ENCODE measurements around the gene ZYG11A. TPM values are rescaled to one million over a fixed set of nuclear protein-coding genes. Genes with fewer than 3 reads are reported as not detected.

Gene ZYG11A
- total RNA-seq, 1 experiment from 2014 or later: 0.36 TPM

DNA sequence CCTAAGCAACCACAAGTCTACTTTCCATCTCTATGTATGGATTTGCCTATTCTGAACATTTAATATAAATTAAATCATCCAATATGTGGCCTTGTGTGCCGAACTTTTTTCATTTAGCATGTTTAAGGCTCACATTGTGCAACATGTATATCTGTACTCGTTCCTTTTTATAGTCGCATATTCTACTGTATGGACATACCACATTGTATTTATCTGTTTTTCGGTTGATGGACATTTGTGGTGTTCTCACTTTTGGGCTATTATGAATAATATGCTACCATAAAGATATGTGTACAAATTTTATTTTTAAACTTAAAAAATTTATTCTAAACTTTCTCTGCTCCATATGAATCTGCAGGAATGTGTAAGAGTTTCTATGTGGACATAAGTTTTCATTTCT lies 13.0 kb downstream of the ZYG11A start:
- Histone ChIP-seq H3K4me1 (ENCODE audit: control insufficient read depth, insufficient read depth, low read length) (no peaks in the 10 kb centered on the region), H3K27me3 (ENCODE audit: control insufficient read depth, insufficient read depth, low read length) (no peaks in the 10 kb centered on the region), H3K27ac (ENCODE audit: low read length) (no peak overlapping the region), H3K9me3 (ENCODE audit: control insufficient read depth, insufficient read depth, low read depth, low read length) (no peaks in the 10 kb centered on the region), H3K36me3 (ENCODE audit: control insufficient read depth, insufficient read depth, low read length) (no peaks in the 10 kb centered on the region), H3K4me3 (ENCODE audit: low read depth in 2 of 2, low read length in 2 of 2) (no peak overlapping the region)
- CTCF ChIA-PET: no interaction called here
- no TSS peak for BruUV-seq (replicated peaks)
- POLR2A ChIA-PET: no interaction called here
- in situ Hi-C loops (cut with HindIII; ENCODE audit: low pct_unique_long_range_greater_than_20kb, low sequenced_read_pairs): no loop called here
- TF ChIP-seq SIN3A (IDR thresholded peaks at IDR 0.05; ENCODE audit: borderline replicate concordance, insufficient read depth, low read depth, low read length) (no peak), POLR2AphosphoS5 (IDR thresholded peaks at IDR 0.05; ENCODE audit: low read depth, low read length) (no peak)
- intact Hi-C loops (cut with micrococcal nuclease; ENCODE audit: unreplicated experiment): no loop called here
- no peak for ATAC-seq
- no peak for DNase-seq (ENCODE audit: low read depth, low spot score)

DNA sequence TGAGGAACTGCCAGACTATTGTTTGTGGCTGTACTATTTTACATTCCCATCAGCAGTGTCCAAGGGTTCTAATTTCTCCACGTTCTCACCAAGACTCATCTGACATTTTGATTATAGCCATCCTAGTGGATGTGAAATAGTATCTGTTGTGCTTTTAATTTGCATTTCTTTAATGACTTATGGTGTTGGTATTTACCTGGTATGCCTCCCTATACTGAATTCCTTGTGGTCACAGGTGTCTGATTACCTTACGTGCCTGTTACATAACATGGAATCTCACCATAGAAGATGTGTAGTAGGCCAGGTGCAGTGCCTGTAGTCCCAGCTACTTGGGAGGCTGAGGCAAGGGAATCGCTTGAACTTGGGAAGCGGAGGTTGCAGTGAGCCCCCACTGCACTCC lies 13.5 kb downstream of the ZYG11A start:
- DNase-seq (ENCODE audit: low read depth, low spot score) (no peak), ATAC-seq (no peak)
- Histone ChIP-seq H3K4me1 (ENCODE audit: control insufficient read depth, insufficient read depth, low read length) (no peaks in the 10 kb centered on the region), H3K4me3 (ENCODE audit: low read depth in 2 of 2, low read length in 2 of 2) (no peak overlapping the region), H3K27ac (ENCODE audit: low read length) (no peak overlapping the region), H3K36me3 (ENCODE audit: control insufficient read depth, insufficient read depth, low read length) (no peaks in the 10 kb centered on the region), H3K9me3 (ENCODE audit: control insufficient read depth, insufficient read depth, low read depth, low read length) (no peaks in the 10 kb centered on the region), H3K27me3 (ENCODE audit: control insufficient read depth, insufficient read depth, low read length) (no peaks in the 10 kb centered on the region)
- no peak for TF ChIP-seq TCF7L2 (IDR thresholded peaks at IDR 0.05; ENCODE audit: low read depth, low read length)
- TF ChIP-seq, protein P1, sequence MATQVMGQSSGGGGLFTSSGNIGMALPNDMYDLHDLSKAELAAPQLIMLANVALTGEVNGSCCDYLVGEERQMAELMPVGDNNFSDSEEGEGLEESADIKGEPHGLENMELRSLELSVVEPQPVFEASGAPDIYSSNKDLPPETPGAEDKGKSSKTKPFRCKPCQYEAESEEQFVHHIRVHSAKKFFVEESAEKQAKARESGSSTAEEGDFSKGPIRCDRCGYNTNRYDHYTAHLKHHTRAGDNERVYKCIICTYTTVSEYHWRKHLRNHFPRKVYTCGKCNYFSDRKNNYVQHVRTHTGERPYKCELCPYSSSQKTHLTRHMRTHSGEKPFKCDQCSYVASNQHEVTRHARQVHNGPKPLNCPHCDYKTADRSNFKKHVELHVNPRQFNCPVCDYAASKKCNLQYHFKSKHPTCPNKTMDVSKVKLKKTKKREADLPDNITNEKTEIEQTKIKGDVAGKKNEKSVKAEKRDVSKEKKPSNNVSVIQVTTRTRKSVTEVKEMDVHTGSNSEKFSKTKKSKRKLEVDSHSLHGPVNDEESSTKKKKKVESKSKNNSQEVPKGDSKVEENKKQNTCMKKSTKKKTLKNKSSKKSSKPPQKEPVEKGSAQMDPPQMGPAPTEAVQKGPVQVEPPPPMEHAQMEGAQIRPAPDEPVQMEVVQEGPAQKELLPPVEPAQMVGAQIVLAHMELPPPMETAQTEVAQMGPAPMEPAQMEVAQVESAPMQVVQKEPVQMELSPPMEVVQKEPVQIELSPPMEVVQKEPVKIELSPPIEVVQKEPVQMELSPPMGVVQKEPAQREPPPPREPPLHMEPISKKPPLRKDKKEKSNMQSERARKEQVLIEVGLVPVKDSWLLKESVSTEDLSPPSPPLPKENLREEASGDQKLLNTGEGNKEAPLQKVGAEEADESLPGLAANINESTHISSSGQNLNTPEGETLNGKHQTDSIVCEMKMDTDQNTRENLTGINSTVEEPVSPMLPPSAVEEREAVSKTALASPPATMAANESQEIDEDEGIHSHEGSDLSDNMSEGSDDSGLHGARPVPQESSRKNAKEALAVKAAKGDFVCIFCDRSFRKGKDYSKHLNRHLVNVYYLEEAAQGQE (IDR thresholded peaks at IDR 0.05; ENCODE audit: insufficient read depth in 1 of 2, low read depth in 2 of 2, low read length in 1 of 2): no peak
- TF ChIP-seq, protein P2, sequence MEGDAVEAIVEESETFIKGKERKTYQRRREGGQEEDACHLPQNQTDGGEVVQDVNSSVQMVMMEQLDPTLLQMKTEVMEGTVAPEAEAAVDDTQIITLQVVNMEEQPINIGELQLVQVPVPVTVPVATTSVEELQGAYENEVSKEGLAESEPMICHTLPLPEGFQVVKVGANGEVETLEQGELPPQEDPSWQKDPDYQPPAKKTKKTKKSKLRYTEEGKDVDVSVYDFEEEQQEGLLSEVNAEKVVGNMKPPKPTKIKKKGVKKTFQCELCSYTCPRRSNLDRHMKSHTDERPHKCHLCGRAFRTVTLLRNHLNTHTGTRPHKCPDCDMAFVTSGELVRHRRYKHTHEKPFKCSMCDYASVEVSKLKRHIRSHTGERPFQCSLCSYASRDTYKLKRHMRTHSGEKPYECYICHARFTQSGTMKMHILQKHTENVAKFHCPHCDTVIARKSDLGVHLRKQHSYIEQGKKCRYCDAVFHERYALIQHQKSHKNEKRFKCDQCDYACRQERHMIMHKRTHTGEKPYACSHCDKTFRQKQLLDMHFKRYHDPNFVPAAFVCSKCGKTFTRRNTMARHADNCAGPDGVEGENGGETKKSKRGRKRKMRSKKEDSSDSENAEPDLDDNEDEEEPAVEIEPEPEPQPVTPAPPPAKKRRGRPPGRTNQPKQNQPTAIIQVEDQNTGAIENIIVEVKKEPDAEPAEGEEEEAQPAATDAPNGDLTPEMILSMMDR (IDR thresholded peaks at IDR 0.05): no peak
- TF ChIP-seq POLR2AphosphoS5 (IDR thresholded peaks at IDR 0.05; ENCODE audit: low read depth, low read length): no peak
- no peak for TF ChIP-seq SIN3A (IDR thresholded peaks at IDR 0.05; ENCODE audit: borderline replicate concordance, insufficient read depth, low read depth, low read length)
- CTCF ChIA-PET: no interaction called here
- intact Hi-C loops (cut with micrococcal nuclease; ENCODE audit: unreplicated experiment) (no loop called here), in situ Hi-C loops (cut with HindIII; ENCODE audit: low pct_unique_long_range_greater_than_20kb, low sequenced_read_pairs) (no loop called here)
- BruUV-seq (replicated peaks): no TSS peak
- POLR2A ChIA-PET: no interaction called here

DNA sequence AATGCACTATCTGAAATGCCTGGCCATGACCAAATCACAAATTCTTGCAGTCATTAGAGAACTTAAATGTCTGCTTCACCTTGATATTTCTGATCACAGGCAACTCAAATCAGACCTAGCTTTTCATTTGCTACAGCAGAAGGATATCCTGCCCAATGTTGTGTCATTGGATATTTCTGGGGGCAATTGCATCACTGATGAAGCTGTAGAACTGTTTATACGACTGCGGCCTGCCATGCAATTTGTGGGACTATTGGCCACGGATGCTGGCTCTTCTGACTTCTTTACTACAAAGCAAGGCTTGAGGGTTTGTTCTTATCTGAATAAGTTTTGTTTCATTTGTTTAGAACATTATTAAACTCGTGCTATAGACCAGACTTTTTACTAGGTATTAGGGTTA lies 14.9 kb downstream of the ZYG11A start:
- in situ Hi-C loops (cut with HindIII; ENCODE audit: low pct_unique_long_range_greater_than_20kb, low sequenced_read_pairs): no loop called here

More for the DNA sequence above, 14.9 kb downstream of the ZYG11A start:
- H3K4me1 ChIP-seq (ENCODE audit: control insufficient read depth, insufficient read depth, low read length): no peaks in the 10 kb centered on the region
- no peak for TF ChIP-seq TCF7L2 (IDR thresholded peaks at IDR 0.05; ENCODE audit: low read depth, low read length)
- no peak for TF ChIP-seq SIN3A (IDR thresholded peaks at IDR 0.05; ENCODE audit: borderline replicate concordance, insufficient read depth, low read depth, low read length)
- TF ChIP-seq, protein P2 (IDR thresholded peaks at IDR 0.05): no peak
- TF ChIP-seq POLR2AphosphoS5 (IDR thresholded peaks at IDR 0.05; ENCODE audit: low read depth, low read length): no peak
- TF ChIP-seq, protein P1 (IDR thresholded peaks at IDR 0.05; ENCODE audit: insufficient read depth in 1 of 2, low read depth in 2 of 2, low read length in 1 of 2): no peak
- H3K4me3 ChIP-seq (ENCODE audit: low read depth in 2 of 2, low read length in 2 of 2): no peak overlapping the region
- H3K9me3 ChIP-seq (ENCODE audit: control insufficient read depth, insufficient read depth, low read depth, low read length): no peaks in the 10 kb centered on the region
- DNase-seq (ENCODE audit: low read depth, low spot score) (no peak), ATAC-seq (no peak)
- H3K36me3 ChIP-seq (ENCODE audit: control insufficient read depth, insufficient read depth, low read length): no peaks in the 10 kb centered on the region
- BruUV-seq (replicated peaks): no TSS peak
- H3K27ac ChIP-seq (ENCODE audit: low read length): no peak overlapping the region
- no peaks in the 10 kb centered on the region for H3K27me3 ChIP-seq (ENCODE audit: control insufficient read depth, insufficient read depth, low read length)
- intact Hi-C loops (cut with micrococcal nuclease; ENCODE audit: unreplicated experiment): no loop called here
- ChIA-PET POLR2A (interaction anchor here (0.6 kb wide), 1 partner anchor 10 kb away, joined by 7 read pairs; no protein-coding TSS in a partner anchor), CTCF (no interaction called here)

Measured in Panc1 (cell line).